NCI-H1436 (cell line): ENCODE measurements around the gene COQ8B.

Source experiments
- DNase-seq: peaks from one replicate; lab custom pipeline; 2025; lab: John Stamatoyannopoulos, UW

Gene COQ8B

GRCh38 chr19:40691421-40692211 lies 25.1 kb downstream of the COQ8B start:
- DNase-seq = no peak

GRCh38 chr19:40690693-40691420 lies 25.8 kb downstream of the COQ8B start:
- DNase-seq = peak; percentile 87

- no peak for DNase-seq
Observed at GRCh38 chr19:40690050-40690692, 26.5 kb downstream of the COQ8B start, which contains the start of gene NUMBL. NUMBL (minus strand) TSS chr19:40690651; CDS start chr19:40690483, 168 bp downstream.

GRCh38 chr19:40689339-40690049 lies 27.2 kb downstream of the COQ8B start:
- no peak for DNase-seq

- no peak for DNase-seq
Observed at GRCh38 chr19:40688987-40689338, 27.7 kb downstream of the COQ8B start.

- no peak for DNase-seq
Observed at GRCh38 chr19:40688309-40688708, 28.4 kb downstream of the COQ8B start.

- DNase-seq = no peak
Observed at GRCh38 chr19:40687525-40688016, 29.1 kb downstream of the COQ8B start.

- no peak for DNase-seq
Observed at GRCh38 chr19:40686882-40687524, 29.7 kb downstream of the COQ8B start.

- DNase-seq = no peak
Observed at GRCh38 chr19:40685563-40685962, 31.1 kb downstream of the COQ8B start.

- no peak for DNase-seq
Observed at GRCh38 chr19:40685016-40685526, 31.6 kb downstream of the COQ8B start.

- no peak for DNase-seq
Observed at GRCh38 chr19:40684280-40684679, 32.4 kb downstream of the COQ8B start.

- DNase-seq = no peak
Observed at GRCh38 chr19:40683437-40683836, 33.2 kb downstream of the COQ8B start.

GRCh38 chr19:40682431-40682964 lies 34.2 kb downstream of the COQ8B start:
- DNase-seq = no peak

GRCh38 chr19:40681039-40681438 lies 35.6 kb downstream of the COQ8B start:
- DNase-seq = no peak

- DNase-seq = no peak
Observed at GRCh38 chr19:40677156-40677555, 39.5 kb downstream of the COQ8B start.

- DNase-seq = no peak
Observed at GRCh38 chr19:40674291-40674690, 42.4 kb downstream of the COQ8B start.

- no peak for DNase-seq
Observed at GRCh38 chr19:40673397-40673796, 43.3 kb downstream of the COQ8B start.

GRCh38 chr19:40672573-40673299 lies 44.0 kb downstream of the COQ8B start:
- DNase-seq = no peak

- DNase-seq = no peak
Observed at GRCh38 chr19:40672038-40672437, 44.6 kb downstream of the COQ8B start.

- DNase-seq = no peak
Observed at GRCh38 chr19:40671404-40671803, 45.3 kb downstream of the COQ8B start.
